B cell (primary cell): ENCODE measurements around the gene PCDHA1. TPM values are rescaled to one million over a fixed set of nuclear protein-coding genes. Genes with fewer than 3 reads are reported as not detected.

Source experiments
- ATAC-seq: fragments of 200-7000 bp; cut with Tn5 transposase; one replicate; pipeline ENCODE4 v1.10.0; 2021; ENCODE audit warnings: low read depth, mild to moderate bottlenecking, moderate number of reproducible peaks, moderate library complexity
- CTCF ChIA-PET: fragments of 350-600 bp; sonication (Branson Sonifier 250); formaldehyde crosslinking; loops from one replicate; lab custom pipeline; 2021; ENCODE audit warnings: antibody characterized with exemption, inconsistent platforms; lab: Charles Lee
- POLR2A ChIA-PET: fragments of 350-600 bp; sonication (Branson Sonifier 250); formaldehyde crosslinking; loops from one replicate; lab custom pipeline; 2021; ENCODE audit warnings: antibody characterized with exemption; lab: Charles Lee
- DNase-seq: peaks from one replicate; pipeline ENCODE4 v3.0.0; 2013
- H2AFZ ChIP-seq: 2 replicates; pipeline ENCODE4 v1.6.1; 2012; ENCODE audit warnings: mild to moderate bottlenecking, low read depth, low read length; ENCODE audit not compliant: insufficient read depth, poor library complexity, severe bottlenecking
- H3K27ac ChIP-seq, 2 donors: 1 replicate in 1 of 2; 2 replicates in 1 of 2; pipeline ENCODE4 v1.5.1; 2012 to 2013; ENCODE audit warnings: low read length in 2 of 2, mild to moderate bottlenecking in 2 of 2, moderate library complexity in 1 of 2
- H3K27me3 ChIP-seq, 4 experiments: fragments of 200-600 bp in 1 of 4; sonication (generic) in 1 of 4; replicated peaks in 1 of 4; 1 replicate in 2 of 4; 2 replicates in 2 of 4; pipeline versions ENCODE4 v1.6.1 to v1.7.0; 2013 to 2016; ENCODE audit warnings: low read length in 3 of 4, mild to moderate bottlenecking in 2 of 4, mixed read lengths in 1 of 4, moderate library complexity in 1 of 4; ENCODE audit not compliant: insufficient read depth in 4 of 4, control insufficient read depth in 3 of 4; ENCODE audit errors: control extremely low read depth in 1 of 4
- H3K36me3 ChIP-seq, 2 experiments: replicated peaks in 1 of 2; 1 replicate in 1 of 2; 2 replicates in 1 of 2; pipeline versions ENCODE4 v1.6.1 to v1.7.1; 2013; ENCODE audit warnings: low read length in 1 of 2; ENCODE audit not compliant: insufficient read depth in 2 of 2, control insufficient read depth in 1 of 2; ENCODE audit errors: control extremely low read depth in 1 of 2, extremely low read depth in 1 of 2
- H3K4me1 ChIP-seq, 2 donors: fragments of 200-600 bp in 1 of 2; sonication (generic) in 1 of 2; 1 replicate in 1 of 2; 2 replicates in 1 of 2; pipeline versions ENCODE4 v1.5.1 to v1.6.1; 2013 to 2017; ENCODE audit warnings: low read length in 2 of 2; ENCODE audit not compliant: control insufficient read depth in 2 of 2, insufficient read depth in 2 of 2
- H3K4me2 ChIP-seq: replicated peaks from 2 replicates; pipeline ENCODE3; 2012; ENCODE audit warnings: mild to moderate bottlenecking, low read depth, low read length; ENCODE audit not compliant: poor library complexity, severe bottlenecking
- H3K4me3 ChIP-seq, 5 experiments: fragments of 200-600 bp in 1 of 5; sonication (generic) in 1 of 5; 1 replicate in 3 of 5; 2 replicates in 2 of 5; pipeline versions ENCODE4 v1.5.1 to v1.7.0; 2011 to 2016; ENCODE audit warnings: low read length in 4 of 5, mild to moderate bottlenecking in 4 of 5, low read depth in 2 of 5, control low read depth in 1 of 5, moderate library complexity in 1 of 5; ENCODE audit not compliant: insufficient read depth in 1 of 5; ENCODE audit errors: control extremely low read depth in 1 of 5, extremely low read depth in 1 of 5
- H3K79me2 ChIP-seq: fragments of 200-600 bp; sonication (generic); one replicate; pipeline ENCODE4 v1.6.0; 2016; ENCODE audit warnings: low read length; ENCODE audit not compliant: control insufficient read depth, insufficient read depth
- H3K9ac ChIP-seq: fragments of 200-600 bp; sonication (generic); 2 replicates; pipeline ENCODE4 v1.6.1; 2017; ENCODE audit warnings: mild to moderate bottlenecking, low read length, moderate library complexity
- H3K9me3 ChIP-seq, 3 donors: one replicate each; pipeline versions ENCODE4 v1.6.1 to v1.7.1; 2013; ENCODE audit warnings: low read length in 2 of 3; ENCODE audit not compliant: control insufficient read depth in 2 of 3, insufficient read depth in 1 of 3; ENCODE audit errors: control extremely low read depth in 1 of 3
- H4K20me1 ChIP-seq: 2 replicates; pipeline ENCODE4 v1.6.0; 2012; ENCODE audit warnings: mild to moderate bottlenecking, low read length; ENCODE audit not compliant: insufficient read depth, control insufficient read depth, poor library complexity, severe bottlenecking
- H3K27ac Mint-ChIP-seq: one replicate; pipeline ENCODE4 v1.8.0; 2021; ENCODE audit warnings: mixed read lengths
- H3K27me3 Mint-ChIP-seq: one replicate; pipeline ENCODE4 v1.8.0; 2021; ENCODE audit warnings: mixed read lengths
- H3K4me1 Mint-ChIP-seq: one replicate; pipeline ENCODE4 v1.8.0; 2021; ENCODE audit warnings: mixed read lengths
- H3K4me3 Mint-ChIP-seq: one replicate; pipeline ENCODE4 v1.8.0; 2021; ENCODE audit warnings: mixed read lengths
- H3K9me3 Mint-ChIP-seq: one replicate; pipeline ENCODE4 v1.8.0; 2022; ENCODE audit warnings: mixed read lengths; ENCODE audit not compliant: insufficient read depth
- CTCF ChIP-seq: fragments of 200-600 bp; IDR thresholded peaks from one replicate; pipeline ENCODE4 v1.8.0; 2022; ENCODE audit warnings: antibody characterized with exemption, mild to moderate bottlenecking
- EZH2 ChIP-seq: IDR thresholded peaks from 2 replicates; pipeline ENCODE4 v1.6.1; 2012; ENCODE audit warnings: borderline replicate concordance, low read depth, mild to moderate bottlenecking, moderate library complexity, low read length; ENCODE audit not compliant: insufficient read depth, poor library complexity, severe bottlenecking
- WGBS: methylation state at CpG from one replicate; pipeline ENCODE4 v1.1.5; 2013; ENCODE audit warnings: missing lambda C conversion rate; ENCODE audit not compliant: insufficient coverage; 5-methylcytosine and 5-hydroxymethylcytosine counted together
- intact Hi-C: fragments of 100-400 bp; cut with micrococcal nuclease; formaldehyde crosslinking; loops from one replicate; pipeline ENCODE4 v1.10.0; 2022
- polyA plus RNA-seq: library from polyadenylated mRNA; depleted of rRNA; stranded (reverse); fragments of >200 nt; gene quantifications from 2 replicates; pipeline ENCODE4 v1.2.3, GENCODE V29; 2012
- total RNA-seq, 2 donors: library from RNA; stranded (reverse); fragments of 120-200 nt in 1 of 2; gene quantifications; 1 replicate in 1 of 2; 2 replicates in 1 of 2; pipeline versions ENCODE4 v1.2.3 to v1.2.4, GENCODE V29; 2013 to 2022

Gene PCDHA1
- total and polyA plus RNA-seq, 2 donors (not counting 1 experiment from before 2014, with no cell fraction given): not detected

DNA sequence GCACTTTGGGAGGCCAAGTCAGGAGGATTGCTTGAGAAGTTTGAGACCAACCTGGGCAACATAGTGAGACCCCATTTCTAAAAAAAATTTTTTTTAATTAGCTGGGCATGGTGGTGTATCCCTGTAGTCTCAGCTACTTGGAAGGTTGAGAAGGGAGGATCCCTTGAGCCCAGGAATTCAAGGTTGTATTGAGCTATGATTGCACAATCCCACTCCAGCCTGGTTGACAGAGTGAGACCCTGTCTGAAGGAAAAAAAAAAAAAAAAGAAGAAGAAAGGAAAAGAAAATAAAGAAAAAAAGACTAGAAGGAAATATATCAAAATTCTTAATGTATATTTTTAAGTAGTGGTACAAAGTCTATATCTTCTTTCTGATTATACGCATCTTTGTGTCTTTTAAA, 236.4 kb downstream of the PCDHA1 start:
- peaks cover 0 to 3% (median 1%) of the 10 kb centered on the region in 3 donors for H3K9me3 ChIP-seq
- H3K27ac ChIP-seq: no peak overlapping the region
- H3K36me3 ChIP-seq: no peaks in the 10 kb centered on the region
- H3K4me1 ChIP-seq: no peaks in the 10 kb centered on the region
- no peak overlapping the region for H3K9ac ChIP-seq
- ChIA-PET CTCF (no interaction called here), POLR2A (no interaction called here)
- DNase-seq: no peak
- H2AFZ ChIP-seq: no peak overlapping the region
- Mint-ChIP-seq H3K4me1 (no peaks in the 10 kb centered on the region), H3K9me3 (peaks cover 3% of the 10 kb centered on the region), H3K27me3 (no peaks in the 10 kb centered on the region), H3K4me3 (no peak overlapping the region), H3K27ac (no peak overlapping the region)
- no peak overlapping the region for H3K4me3 ChIP-seq
- no peak for TF ChIP-seq CTCF
- no peak for TF ChIP-seq EZH2
- H3K79me2 ChIP-seq: no peaks in the 10 kb centered on the region
- ATAC-seq: no peak
- H3K27me3 ChIP-seq: no peaks in the 10 kb centered on the region
- intact Hi-C loops: no loop called here
- no peak overlapping the region for H3K4me2 ChIP-seq
- WGBS: no CpG with 5 or more reads among the region's 1 CpG
- no peaks in the 10 kb centered on the region for H4K20me1 ChIP-seq

GRCh38 chr5:141031006-141031405, 245.1 kb downstream of the PCDHA1 start:
- Mint-ChIP-seq H3K9me3 (no peaks in the 10 kb centered on the region), H3K27ac (no peak overlapping the region), H3K4me3 (no peak overlapping the region), H3K27me3 (no peaks in the 10 kb centered on the region), H3K4me1 (no peaks in the 10 kb centered on the region)
- Histone ChIP-seq H4K20me1 (no peaks in the 10 kb centered on the region), H3K4me2 (no peak overlapping the region), H3K79me2 (no peaks in the 10 kb centered on the region), H3K36me3 (no peaks in the 10 kb centered on the region), H3K27ac (no peak overlapping the region), H3K4me3 (no peak overlapping the region), H3K9ac (no peak overlapping the region), H3K27me3 (no peaks in the 10 kb centered on the region), H2AFZ (no peak overlapping the region), H3K4me1 (no peaks in the 10 kb centered on the region), H3K9me3 (no peaks in the 10 kb centered on the region)
- DNase-seq (no peak), ATAC-seq (no peak)
- POLR2A ChIA-PET: no interaction called here
- intact Hi-C loops: no loop called here
- CTCF ChIA-PET: no interaction called here
- TF ChIP-seq EZH2 (no peak), CTCF (no peak)
- 89% methylated on average over 9 of the region's 15 CpGs for WGBS
